ENCODE data around the gene GRAMD2B. TPM values are rescaled to one million over a fixed set of nuclear protein-coding genes. Genes with fewer than 3 reads are reported as not detected.

GRAMD2B gene
- total and polyA plus RNA-seq, 4 experiments from 2014 or later = 4.0 to 6.1 (median 5.1) TPM

- H3K4me3 Mint-ChIP-seq = no peak overlapping the region
- H3K27me3 Mint-ChIP-seq = peaks cover 0 to 2% of the 10 kb centered on the region in 2 donors
- H3K4me1 ChIP-seq (ENCODE audit: insufficient read depth, low read length) = no peaks in the 10 kb centered on the region
- intact Hi-C loops (cut with micrococcal nuclease) = no loop called here
- H3K27me3 ChIP-seq (ENCODE audit: insufficient read depth, low read length) = no peaks in the 10 kb centered on the region
- no peak overlapping the region for H3K27ac ChIP-seq (ENCODE audit: low read depth, low read length)
- no peak overlapping the region for H3K27ac Mint-ChIP-seq
- no peaks in the 10 kb centered on the region for H3K4me1 Mint-ChIP-seq
- ChIA-PET POLR2A (ENCODE audit: partially characterized antibody) (no interaction called here), CTCF (ENCODE audit: partially characterized antibody) (interaction anchor here (1.5 kb wide), 1 partner anchor 21 kb away, joined by 9 read pairs; no protein-coding TSS in a partner anchor)
- peaks cover 0 to 4% (median 0%) of the 10 kb centered on the region in 8 donors for H3K9me3 Mint-ChIP-seq
- H3K36me3 Mint-ChIP-seq = no peaks in the 10 kb centered on the region
- H3K4me3 ChIP-seq (ENCODE audit: low read length in 2 of 2) = no peak overlapping the region
- no peak for DNase-seq
- no peaks in the 10 kb centered on the region for H3K9me3 ChIP-seq (ENCODE audit: control insufficient read depth in 1 of 2, low read length in 2 of 2)
- H3K36me3 ChIP-seq (ENCODE audit: insufficient read depth, low read length) = no peaks in the 10 kb centered on the region
Observed at GRCh38 chr5:126521130-126521529, 97.9 kb downstream of the GRAMD2B start.

DNA sequence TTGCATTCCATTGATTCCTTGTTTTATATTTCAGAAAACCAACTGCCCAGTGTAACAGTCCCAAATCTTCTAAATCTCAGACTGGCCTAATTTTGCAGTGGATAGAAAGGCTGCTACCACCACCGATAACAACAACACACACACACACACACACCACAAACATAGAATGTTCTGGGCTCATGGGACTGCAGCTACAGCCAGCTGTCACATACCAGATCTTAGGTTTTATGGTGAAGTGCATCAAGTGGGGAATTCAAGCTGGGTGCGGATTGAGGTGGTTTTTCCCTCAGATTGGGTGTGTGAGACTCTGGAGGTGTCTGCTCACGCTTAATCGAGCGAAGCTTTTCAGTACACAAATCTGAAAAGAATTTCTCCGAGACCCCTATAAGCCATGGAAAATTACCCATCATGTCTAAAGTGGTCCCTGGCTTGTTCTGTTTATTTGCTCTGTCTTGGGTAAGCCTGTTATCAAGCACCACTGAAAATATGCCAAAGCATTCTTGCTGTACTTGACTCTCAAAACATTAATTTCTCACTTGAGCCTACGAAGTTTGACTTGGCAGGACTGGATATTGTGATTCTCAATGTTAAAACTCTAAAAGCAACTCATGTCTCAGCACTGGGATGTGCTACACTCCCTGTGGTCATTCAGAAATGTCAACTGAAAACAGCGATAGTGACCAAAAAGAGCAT is 100.8 kb downstream of the GRAMD2B start:
- no peaks in the 10 kb centered on the region for H3K36me3 Mint-ChIP-seq
- peaks cover 0 to 14% (median 3%) of the 10 kb centered on the region in 8 donors for H3K9me3 Mint-ChIP-seq
- H3K27ac Mint-ChIP-seq = no peak overlapping the region
- no peak for DNase-seq
- no peaks in the 10 kb centered on the region for H3K36me3 ChIP-seq (ENCODE audit: insufficient read depth, low read length)
- H3K4me1 Mint-ChIP-seq = no peaks in the 10 kb centered on the region
- no peak overlapping the region for H3K4me3 Mint-ChIP-seq
- H3K27ac ChIP-seq (ENCODE audit: low read depth, low read length) = no peak overlapping the region
- no peaks in the 10 kb centered on the region for H3K4me1 ChIP-seq (ENCODE audit: insufficient read depth, low read length)
- intact Hi-C loops (cut with micrococcal nuclease) = no loop called here
- H3K27me3 ChIP-seq (ENCODE audit: insufficient read depth, low read length) = no peaks in the 10 kb centered on the region
- no peaks in the 10 kb centered on the region for H3K9me3 ChIP-seq (ENCODE audit: control insufficient read depth in 1 of 2, low read length in 2 of 2)
- H3K4me3 ChIP-seq (ENCODE audit: low read length in 2 of 2) = no peak overlapping the region
- POLR2A ChIA-PET (ENCODE audit: partially characterized antibody) = no interaction called here
- H3K27me3 Mint-ChIP-seq = peaks cover 0 to 2% of the 10 kb centered on the region in 2 donors
- CTCF ChIA-PET (ENCODE audit: partially characterized antibody) = no interaction called here

DNA sequence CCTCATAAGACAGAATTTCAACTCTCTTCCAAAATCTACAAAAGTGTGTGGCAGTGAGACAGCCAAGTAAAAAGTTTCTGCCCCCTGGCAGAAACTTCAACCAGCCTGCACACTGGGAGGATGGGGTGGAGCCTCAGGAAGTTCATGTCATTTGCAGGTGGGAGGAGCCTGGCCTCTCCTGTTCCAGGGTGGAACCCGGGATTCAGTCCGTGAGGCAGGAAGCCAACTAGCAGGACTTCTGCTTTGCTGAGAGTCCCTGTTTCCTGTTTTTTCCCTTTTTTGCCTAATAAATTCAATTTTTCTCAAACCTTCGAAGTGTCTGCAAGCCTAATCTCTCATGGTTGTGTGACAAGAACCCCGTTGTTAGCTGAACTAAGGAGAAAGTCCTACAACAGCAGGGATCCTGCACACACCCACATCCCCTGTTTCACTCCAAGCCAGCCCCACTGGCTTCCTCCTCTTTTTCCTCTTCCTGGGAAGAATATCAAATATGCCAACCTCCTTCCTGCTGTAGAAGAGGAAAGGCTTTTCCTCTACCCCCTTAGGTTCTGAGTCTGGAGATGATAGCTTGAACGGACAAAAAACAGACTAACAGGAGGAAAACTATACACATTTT is 102.5 kb downstream of the GRAMD2B start:
- POLR2A ChIA-PET (ENCODE audit: partially characterized antibody) = no interaction called here
- no peaks in the 10 kb centered on the region for H3K27me3 ChIP-seq (ENCODE audit: insufficient read depth, low read length)
- peaks cover 0 to 2% of the 10 kb centered on the region in 2 donors for H3K27me3 Mint-ChIP-seq
- no peaks in the 10 kb centered on the region for H3K4me1 ChIP-seq (ENCODE audit: insufficient read depth, low read length)
- no peaks in the 10 kb centered on the region for H3K36me3 ChIP-seq (ENCODE audit: insufficient read depth, low read length)
- H3K27ac ChIP-seq (ENCODE audit: low read depth, low read length) = no peak overlapping the region
- CTCF ChIA-PET (ENCODE audit: partially characterized antibody) = no interaction called here
- DNase-seq = no peak
- no peak overlapping the region for H3K4me3 ChIP-seq (ENCODE audit: low read length in 2 of 2)
- H3K9me3 Mint-ChIP-seq = peaks cover 0 to 14% (median 3%) of the 10 kb centered on the region in 8 donors
- intact Hi-C loops (cut with micrococcal nuclease) = no loop called here
- H3K36me3 Mint-ChIP-seq = no peaks in the 10 kb centered on the region
- no peaks in the 10 kb centered on the region for H3K9me3 ChIP-seq (ENCODE audit: control insufficient read depth in 1 of 2, low read length in 2 of 2)
- no peak overlapping the region for H3K4me3 Mint-ChIP-seq
- no peaks in the 10 kb centered on the region for H3K4me1 Mint-ChIP-seq
- no peak overlapping the region for H3K27ac Mint-ChIP-seq

DNA sequence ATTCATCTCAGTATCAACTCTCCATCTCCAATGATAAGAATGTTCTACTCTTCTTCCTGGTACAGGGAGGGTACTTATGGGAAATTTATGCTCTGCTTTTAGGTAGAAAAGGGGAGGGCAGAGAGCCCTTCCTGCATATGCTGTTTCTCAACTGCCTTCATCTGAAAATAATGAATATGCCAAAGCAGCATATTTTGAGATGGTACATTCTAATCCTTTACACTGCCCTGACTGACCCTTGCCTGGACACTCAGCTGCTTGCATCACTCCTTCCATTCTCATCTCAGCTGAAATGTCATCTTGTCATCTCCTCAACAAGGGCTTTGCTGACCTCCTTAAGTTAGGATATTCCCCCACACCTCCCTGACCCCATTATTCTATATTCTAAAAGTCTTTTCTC is 103.3 kb downstream of the GRAMD2B start:
- H3K36me3 ChIP-seq (ENCODE audit: insufficient read depth, low read length) = no peaks in the 10 kb centered on the region
- H3K27ac ChIP-seq (ENCODE audit: low read depth, low read length) = no peak overlapping the region
- H3K27me3 ChIP-seq (ENCODE audit: insufficient read depth, low read length) = no peaks in the 10 kb centered on the region
- Mint-ChIP-seq H3K36me3 (no peaks in the 10 kb centered on the region), H3K4me1 (no peaks in the 10 kb centered on the region), H3K4me3 (no peak overlapping the region), H3K27ac (peak overlapping the region in 1 of 7 donors; percentile 7), H3K27me3 (peaks cover 0 to 2% of the 10 kb centered on the region in 2 donors), H3K9me3 (peaks cover 0 to 14% (median 3%) of the 10 kb centered on the region in 8 donors)
- H3K9me3 ChIP-seq (ENCODE audit: control insufficient read depth in 1 of 2, low read length in 2 of 2) = no peaks in the 10 kb centered on the region
- H3K4me3 ChIP-seq (ENCODE audit: low read length in 2 of 2) = no peak overlapping the region
- ChIA-PET POLR2A (ENCODE audit: partially characterized antibody) (no interaction called here), CTCF (ENCODE audit: partially characterized antibody) (no interaction called here)
- no peaks in the 10 kb centered on the region for H3K4me1 ChIP-seq (ENCODE audit: insufficient read depth, low read length)
- no peak for DNase-seq
- intact Hi-C loops (cut with micrococcal nuclease) = no loop called here

- ChIA-PET CTCF (ENCODE audit: partially characterized antibody) (interaction anchor here (1.2 to 1.6 kb wide), 2 partner anchors 27 to 189 kb away, joined by 4 to 5 read pairs; no protein-coding TSS in a partner anchor), POLR2A (ENCODE audit: partially characterized antibody) (no interaction called here)
- DNase-seq = no peak
Observed at GRCh38 chr5:126527158-126527557, 103.9 kb downstream of the GRAMD2B start.

DNA sequence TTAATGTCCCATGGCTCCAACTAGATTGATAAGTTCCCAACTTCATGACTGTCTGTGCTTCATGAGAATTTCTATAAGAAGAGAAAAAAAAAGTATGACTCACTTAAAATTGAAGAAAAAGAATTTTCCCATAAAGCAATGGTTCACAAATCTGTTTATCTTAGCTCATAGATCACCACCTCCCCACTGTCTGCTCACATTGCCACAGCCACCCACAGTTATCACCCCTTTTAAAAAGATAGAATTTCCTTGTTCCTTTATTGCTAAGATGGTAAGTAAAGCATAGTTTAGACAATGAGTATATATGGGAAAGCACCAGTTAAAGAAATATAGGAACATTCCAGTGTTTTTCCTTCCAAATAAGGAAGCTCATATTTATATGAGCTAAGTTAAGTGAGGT is 104.7 kb downstream of the GRAMD2B start:
- intact Hi-C loops (cut with micrococcal nuclease) = no loop called here
- Mint-ChIP-seq H3K4me3 (no peak overlapping the region), H3K36me3 (no peaks in the 10 kb centered on the region), H3K27me3 (peaks cover 0 to 2% of the 10 kb centered on the region in 2 donors), H3K9me3 (peaks cover 0 to 14% (median 3%) of the 10 kb centered on the region in 8 donors), H3K4me1 (no peaks in the 10 kb centered on the region), H3K27ac (no peak overlapping the region)
- no peak for DNase-seq
- Histone ChIP-seq H3K4me3 (ENCODE audit: low read length in 2 of 2) (no peak overlapping the region), H3K9me3 (ENCODE audit: control insufficient read depth in 1 of 2, low read length in 2 of 2) (no peaks in the 10 kb centered on the region), H3K27ac (ENCODE audit: low read depth, low read length) (no peak overlapping the region), H3K27me3 (ENCODE audit: insufficient read depth, low read length) (no peaks in the 10 kb centered on the region), H3K36me3 (ENCODE audit: insufficient read depth, low read length) (no peaks in the 10 kb centered on the region), H3K4me1 (ENCODE audit: insufficient read depth, low read length) (no peaks in the 10 kb centered on the region)
- ChIA-PET CTCF (ENCODE audit: partially characterized antibody) (interaction anchor here (1.2 to 1.6 kb wide), 2 partner anchors 28 to 190 kb away, joined by 4 to 5 read pairs; no protein-coding TSS in a partner anchor), POLR2A (ENCODE audit: partially characterized antibody) (no interaction called here)

More at GRCh38 chr5:126527158-126527557, 103.9 kb downstream of the GRAMD2B start:
- Mint-ChIP-seq H3K27me3 (peaks cover 0 to 2% of the 10 kb centered on the region in 2 donors), H3K4me1 (no peaks in the 10 kb centered on the region), H3K36me3 (no peaks in the 10 kb centered on the region), H3K27ac (no peak overlapping the region), H3K4me3 (no peak overlapping the region), H3K9me3 (peaks cover 0 to 14% (median 3%) of the 10 kb centered on the region in 8 donors)
- Histone ChIP-seq H3K27me3 (ENCODE audit: insufficient read depth, low read length) (no peaks in the 10 kb centered on the region), H3K4me1 (ENCODE audit: insufficient read depth, low read length) (no peaks in the 10 kb centered on the region), H3K4me3 (ENCODE audit: low read length in 2 of 2) (no peak overlapping the region), H3K9me3 (ENCODE audit: control insufficient read depth in 1 of 2, low read length in 2 of 2) (no peaks in the 10 kb centered on the region), H3K36me3 (ENCODE audit: insufficient read depth, low read length) (no peaks in the 10 kb centered on the region), H3K27ac (ENCODE audit: low read depth, low read length) (no peak overlapping the region)
- intact Hi-C loops (cut with micrococcal nuclease) = no loop called here

- H3K9me3 Mint-ChIP-seq = peaks cover 0 to 5% (median under 1%) of the 10 kb centered on the region in 8 donors
- no peaks in the 10 kb centered on the region for H3K4me1 ChIP-seq (ENCODE audit: insufficient read depth, low read length)
Observed at GRCh38 chr5:126531543-126532120, 108.4 kb downstream of the GRAMD2B start.

More at GRCh38 chr5:126531543-126532120, 108.4 kb downstream of the GRAMD2B start:
- no peak for DNase-seq
- intact Hi-C loops (cut with micrococcal nuclease) = no loop called here
- Histone ChIP-seq H3K9me3 (ENCODE audit: control insufficient read depth in 1 of 2, low read length in 2 of 2) (no peaks in the 10 kb centered on the region), H3K36me3 (ENCODE audit: insufficient read depth, low read length) (no peaks in the 10 kb centered on the region), H3K27me3 (ENCODE audit: insufficient read depth, low read length) (no peaks in the 10 kb centered on the region), H3K27ac (ENCODE audit: low read depth, low read length) (no peak overlapping the region), H3K4me3 (ENCODE audit: low read length in 2 of 2) (no peak overlapping the region)
- Mint-ChIP-seq H3K27ac (peak overlapping the region in 1 of 7 donors; percentile 63), H3K4me1 (no peaks in the 10 kb centered on the region), H3K4me3 (no peak overlapping the region), H3K36me3 (no peaks in the 10 kb centered on the region), H3K27me3 (no peaks in the 10 kb centered on the region)
- ChIA-PET POLR2A (ENCODE audit: partially characterized antibody) (no interaction called here), CTCF (ENCODE audit: partially characterized antibody) (interaction anchor here (0.8 to 7.2 kb wide), 5 partner anchors 11 to 192 kb away, joined by 3 to 53 read pairs (median 5); no protein-coding TSS in a partner anchor)
